Neural cell (in vitro differentiated cells): Measurements from ENCODE around the gene TMED7. TPM values are rescaled to one million over a fixed set of nuclear protein-coding genes. Genes with fewer than 3 reads are reported as not detected.
"Not testable (repeated sequence)": the region's sequence is repeated elsewhere in the genome, so short reads cannot be mapped to it uniquely, and the experiment has no call there.

Experiments used
- H2AFZ ChIP-seq: fragments of 200-600, 300-800 bp; sonication (generic), shearing (Covaris generic); 2 replicates; pipeline ENCODE4 v1.6.0; 2014; ENCODE audit warnings: low read depth, mild to moderate bottlenecking, antibody characterized with exemption, low read length, moderate library complexity
- H3F3A ChIP-seq: fragments of 200-600 bp; shearing (Covaris generic); 2 replicates; pipeline ENCODE4 v1.6.1; 2016; ENCODE audit warnings: mild to moderate bottlenecking, moderate library complexity, mixed read lengths, antibody characterized with exemption, low read length; ENCODE audit not compliant: insufficient read depth, poor library complexity, severe bottlenecking
- H3K27ac ChIP-seq: fragments of 200-600, 300-800 bp; sonication (generic), shearing (Covaris generic); 2 replicates; pipeline ENCODE4 v1.5.1; 2014; ENCODE audit warnings: mild to moderate bottlenecking, low read length, moderate library complexity
- H3K27me3 ChIP-seq: fragments of 300-800, 200-600 bp; sonication (generic), shearing (Covaris generic); 2 replicates; pipeline ENCODE4 v1.6.0; 2014; ENCODE audit warnings: mild to moderate bottlenecking, low read depth, low read length, moderate library complexity; ENCODE audit not compliant: insufficient read depth
- H3K36me3 ChIP-seq: fragments of 300-800, 200-600 bp; sonication (generic), shearing (Covaris generic); 2 replicates; pipeline ENCODE4 v1.5.1; 2014; ENCODE audit warnings: mild to moderate bottlenecking, antibody characterized with exemption, low read length, moderate library complexity; ENCODE audit not compliant: insufficient read depth
- H3K4me2 ChIP-seq: fragments of 300-800, 200-600 bp; sonication (generic), shearing (Covaris generic); 2 replicates; pipeline ENCODE4 v1.6.0; 2014; ENCODE audit warnings: mild to moderate bottlenecking, low read length
- H3K4me3 ChIP-seq: fragments of 300-800, 200-600 bp; sonication (generic), shearing (Covaris generic); 2 replicates; pipeline ENCODE4 v1.5.1; 2014; ENCODE audit warnings: mild to moderate bottlenecking, low read length, moderate library complexity
- H3K79me2 ChIP-seq: fragments of 200-600 bp; shearing (Covaris generic); replicated peaks from 2 replicates; pipeline ENCODE4 v1.6.0; 2014; ENCODE audit warnings: mild to moderate bottlenecking, low read length, moderate library complexity; ENCODE audit not compliant: insufficient read depth
- H3K9ac ChIP-seq: fragments of 300-800, 200-600 bp; sonication (generic), shearing (Covaris generic); 2 replicates; pipeline ENCODE4 v1.6.1; 2016; ENCODE audit warnings: mild to moderate bottlenecking, low read length, mixed read lengths
- H3K9me2 ChIP-seq: fragments of 200-600 bp; shearing (Covaris generic); 2 replicates; pipeline ENCODE4 v1.6.1; 2016; ENCODE audit warnings: mild to moderate bottlenecking, low read length, mixed read lengths; ENCODE audit not compliant: insufficient read depth
- H3K9me3 ChIP-seq: fragments of 200-600, 300-800 bp; sonication (generic), shearing (Covaris generic); 2 replicates; pipeline ENCODE4 v1.6.1; 2016; ENCODE audit warnings: mild to moderate bottlenecking, mixed run types, low read length, moderate library complexity, mixed read lengths
- H4K20me1 ChIP-seq: fragments of 200-600 bp; shearing (Covaris generic); 2 replicates; pipeline ENCODE4 v1.6.1; 2016; ENCODE audit warnings: mild to moderate bottlenecking, mixed run types; ENCODE audit not compliant: insufficient read depth
- EP300 ChIP-seq: fragments of 450-650 bp; conservative IDR thresholded peaks from 2 replicates; pipeline ENCODE4 v1.6.1; 2014; ENCODE audit warnings: antibody characterized with exemption, mild to moderate bottlenecking, moderate library complexity; ENCODE audit not compliant: poor library complexity, severe bottlenecking
- EZH2 ChIP-seq: fragments of 200-600, 300-800 bp; shearing (Covaris generic), sonication (generic); IDR thresholded peaks from 2 replicates; pipeline ENCODE4 v1.6.1; 2014; ENCODE audit warnings: antibody characterized with exemption, low read length, borderline replicate concordance, mild to moderate bottlenecking; ENCODE audit not compliant: insufficient read depth, poor library complexity, severe bottlenecking
- MXI1 ChIP-seq: fragments of 450-650 bp; conservative IDR thresholded peaks from 2 replicates; pipeline ENCODE4 v1.6.1; 2014; ENCODE audit warnings: antibody characterized with exemption, mild to moderate bottlenecking; ENCODE audit not compliant: poor library complexity, severe bottlenecking
- POLR2AphosphoS5 ChIP-seq: IDR thresholded peaks from 2 replicates; pipeline ENCODE4 v1.6.1; 2012
- RAD21 ChIP-seq: fragments of 450-650 bp; conservative IDR thresholded peaks from 2 replicates; pipeline ENCODE4 v1.6.1; 2014; ENCODE audit warnings: antibody characterized with exemption, mild to moderate bottlenecking, moderate library complexity
- SMC3 ChIP-seq: fragments of 450-650 bp; conservative IDR thresholded peaks from 2 replicates; pipeline ENCODE4 v1.6.1; 2014; ENCODE audit warnings: antibody characterized with exemption, mild to moderate bottlenecking, moderate library complexity; ENCODE audit not compliant: poor library complexity
- TAF1 ChIP-seq: IDR thresholded peaks from 2 replicates; pipeline ENCODE4 v1.6.1; 2012; ENCODE audit warnings: low read depth
- polyA minus RNA-seq: library from RNA; depleted of rRNA, polyadenylated mRNA; stranded (reverse); fragments of >200 nt; gene quantifications from 2 replicates; pipeline ENCODE4 v1.2.3, GENCODE V29; 2014
- polyA plus RNA-seq: library from polyadenylated mRNA; depleted of rRNA; stranded (reverse); fragments of >200 nt; gene quantifications from 2 replicates; pipeline ENCODE4 v1.2.3, GENCODE V29; 2014
- TF ChIP-seq, protein P1 (sequence below): IDR thresholded peaks from 2 replicates; pipeline ENCODE4 v1.6.1; 2012; ENCODE audit warnings: borderline replicate concordance
- TF ChIP-seq, protein P2 (sequence below): fragments of 450-650 bp; IDR thresholded peaks from 2 replicates; pipeline ENCODE4 v1.5.1; 2014; ENCODE audit warnings: antibody characterized with exemption, mild to moderate bottlenecking, moderate library complexity; ENCODE audit not compliant: poor library complexity, severe bottlenecking

TMED7 gene
- 62.4 and 74.3 TPM in 2 replicates for polyA plus RNA-seq
- polyA minus RNA-seq = 108 and 120 TPM in 2 replicates

DNA sequence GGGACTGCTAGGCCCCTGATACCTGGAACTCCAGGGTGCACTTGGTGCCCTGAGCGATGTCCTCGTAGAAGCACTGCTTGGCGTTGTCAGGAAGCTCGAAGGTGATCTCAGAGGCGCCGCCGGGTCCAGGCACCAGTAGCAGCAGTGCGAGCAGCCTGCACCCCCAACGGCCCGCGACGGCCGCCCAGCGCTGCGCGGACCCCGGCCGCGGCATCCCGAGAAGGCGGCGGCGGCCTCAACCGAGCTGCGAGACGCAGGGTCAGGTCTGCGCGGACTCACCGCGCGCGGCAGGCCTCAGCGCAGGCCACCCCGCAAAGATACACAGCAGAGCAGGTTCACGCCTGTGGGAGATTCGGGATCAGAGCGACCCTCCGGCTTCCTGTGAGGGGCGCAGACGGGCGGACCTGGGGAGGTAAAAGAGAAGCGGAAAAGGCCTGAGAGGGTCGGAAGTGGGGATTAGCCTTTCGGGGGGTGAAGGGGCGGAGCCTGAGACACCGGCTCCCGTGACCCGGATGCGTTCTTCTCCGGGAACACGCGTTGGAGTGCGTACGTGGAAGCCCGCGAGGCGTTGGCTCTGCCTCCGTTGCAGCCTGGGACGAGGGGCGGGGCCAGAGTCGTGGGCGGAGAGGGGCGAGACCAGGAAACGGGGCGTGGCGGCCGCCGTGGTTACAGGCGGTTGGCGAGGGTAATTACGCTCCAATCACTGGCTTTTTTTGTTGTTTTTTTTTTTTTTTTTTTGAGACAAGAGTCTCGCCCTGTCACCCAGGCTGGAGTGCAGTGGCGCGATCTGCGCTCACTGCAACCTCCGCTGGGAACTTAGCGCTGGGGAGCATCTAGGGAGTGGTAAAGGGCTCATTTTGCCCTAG lies at the start of gene TMED7:
Gene TMED7 (minus strand): TSS at position 458 of the 866 bp plus-strand sequence. CDS start 244 bp downstream, at position 214.
- H3K79me2 ChIP-seq = peaks cover 39% of the 10 kb centered on the region
- H4K20me1 ChIP-seq = no peaks in the 10 kb centered on the region
- no peaks in the 10 kb centered on the region for H3K9me2 ChIP-seq
- H3K27me3 ChIP-seq = no peaks in the 10 kb centered on the region
- H2AFZ ChIP-seq = peak within 1 kb of the TSS; percentile 73
- peak within 1 kb of the TSS; percentile 86 for H3K27ac ChIP-seq
- no peaks in the 10 kb centered on the region for H3F3A ChIP-seq
- H3K9me3 ChIP-seq = no peaks in the 10 kb centered on the region
- peak within 1 kb of the TSS; percentile 78 for H3K4me3 ChIP-seq
- no peaks in the 10 kb centered on the region for H3K36me3 ChIP-seq
- TF ChIP-seq EP300 = peak; percentile 27
- TF ChIP-seq SMC3 = peak; percentile 44
- peak; percentile 85 for TF ChIP-seq MXI1
- TF ChIP-seq RAD21 = peak; percentile 21
- no peak for TF ChIP-seq EZH2
- peak; percentile 71 for TF ChIP-seq POLR2AphosphoS5
- no peak for TF ChIP-seq TAF1
- TF ChIP-seq, protein P1, sequence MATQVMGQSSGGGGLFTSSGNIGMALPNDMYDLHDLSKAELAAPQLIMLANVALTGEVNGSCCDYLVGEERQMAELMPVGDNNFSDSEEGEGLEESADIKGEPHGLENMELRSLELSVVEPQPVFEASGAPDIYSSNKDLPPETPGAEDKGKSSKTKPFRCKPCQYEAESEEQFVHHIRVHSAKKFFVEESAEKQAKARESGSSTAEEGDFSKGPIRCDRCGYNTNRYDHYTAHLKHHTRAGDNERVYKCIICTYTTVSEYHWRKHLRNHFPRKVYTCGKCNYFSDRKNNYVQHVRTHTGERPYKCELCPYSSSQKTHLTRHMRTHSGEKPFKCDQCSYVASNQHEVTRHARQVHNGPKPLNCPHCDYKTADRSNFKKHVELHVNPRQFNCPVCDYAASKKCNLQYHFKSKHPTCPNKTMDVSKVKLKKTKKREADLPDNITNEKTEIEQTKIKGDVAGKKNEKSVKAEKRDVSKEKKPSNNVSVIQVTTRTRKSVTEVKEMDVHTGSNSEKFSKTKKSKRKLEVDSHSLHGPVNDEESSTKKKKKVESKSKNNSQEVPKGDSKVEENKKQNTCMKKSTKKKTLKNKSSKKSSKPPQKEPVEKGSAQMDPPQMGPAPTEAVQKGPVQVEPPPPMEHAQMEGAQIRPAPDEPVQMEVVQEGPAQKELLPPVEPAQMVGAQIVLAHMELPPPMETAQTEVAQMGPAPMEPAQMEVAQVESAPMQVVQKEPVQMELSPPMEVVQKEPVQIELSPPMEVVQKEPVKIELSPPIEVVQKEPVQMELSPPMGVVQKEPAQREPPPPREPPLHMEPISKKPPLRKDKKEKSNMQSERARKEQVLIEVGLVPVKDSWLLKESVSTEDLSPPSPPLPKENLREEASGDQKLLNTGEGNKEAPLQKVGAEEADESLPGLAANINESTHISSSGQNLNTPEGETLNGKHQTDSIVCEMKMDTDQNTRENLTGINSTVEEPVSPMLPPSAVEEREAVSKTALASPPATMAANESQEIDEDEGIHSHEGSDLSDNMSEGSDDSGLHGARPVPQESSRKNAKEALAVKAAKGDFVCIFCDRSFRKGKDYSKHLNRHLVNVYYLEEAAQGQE = peak; percentile 62
- TF ChIP-seq, protein P2, sequence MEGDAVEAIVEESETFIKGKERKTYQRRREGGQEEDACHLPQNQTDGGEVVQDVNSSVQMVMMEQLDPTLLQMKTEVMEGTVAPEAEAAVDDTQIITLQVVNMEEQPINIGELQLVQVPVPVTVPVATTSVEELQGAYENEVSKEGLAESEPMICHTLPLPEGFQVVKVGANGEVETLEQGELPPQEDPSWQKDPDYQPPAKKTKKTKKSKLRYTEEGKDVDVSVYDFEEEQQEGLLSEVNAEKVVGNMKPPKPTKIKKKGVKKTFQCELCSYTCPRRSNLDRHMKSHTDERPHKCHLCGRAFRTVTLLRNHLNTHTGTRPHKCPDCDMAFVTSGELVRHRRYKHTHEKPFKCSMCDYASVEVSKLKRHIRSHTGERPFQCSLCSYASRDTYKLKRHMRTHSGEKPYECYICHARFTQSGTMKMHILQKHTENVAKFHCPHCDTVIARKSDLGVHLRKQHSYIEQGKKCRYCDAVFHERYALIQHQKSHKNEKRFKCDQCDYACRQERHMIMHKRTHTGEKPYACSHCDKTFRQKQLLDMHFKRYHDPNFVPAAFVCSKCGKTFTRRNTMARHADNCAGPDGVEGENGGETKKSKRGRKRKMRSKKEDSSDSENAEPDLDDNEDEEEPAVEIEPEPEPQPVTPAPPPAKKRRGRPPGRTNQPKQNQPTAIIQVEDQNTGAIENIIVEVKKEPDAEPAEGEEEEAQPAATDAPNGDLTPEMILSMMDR = no peak
- H3K4me2 ChIP-seq = peak within 1 kb of the TSS; percentile 87
- peak within 1 kb of the TSS; percentile 89 for H3K9ac ChIP-seq

DNA sequence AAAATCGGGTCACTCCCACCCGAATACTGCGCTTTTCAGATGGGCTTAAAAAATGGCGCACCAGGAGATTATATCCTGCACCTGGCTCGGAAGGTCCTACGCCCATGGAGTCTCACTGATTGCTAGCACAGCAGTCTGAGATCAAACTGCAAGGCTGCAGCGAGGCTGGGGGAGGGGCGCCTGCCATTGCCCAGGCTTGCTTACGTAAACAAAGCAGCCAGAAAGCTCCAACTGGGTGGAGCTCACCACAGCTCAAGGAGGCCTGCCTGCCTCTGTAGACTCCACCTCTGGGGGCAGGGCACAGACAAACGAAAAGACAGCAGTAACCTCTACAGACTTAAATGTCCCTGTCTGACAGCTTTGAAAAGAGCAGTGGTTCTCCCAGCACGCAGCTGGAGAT lies 48.9 kb upstream of the TMED7 start:
- not testable (repeated sequence) for H3K9ac ChIP-seq, H3K79me2 ChIP-seq, H3K9me3 ChIP-seq, H3K4me2 ChIP-seq, H3K27me3 ChIP-seq, H3K36me3 ChIP-seq, H2AFZ ChIP-seq, H3K9me2 ChIP-seq, H3K4me3 ChIP-seq, H3F3A ChIP-seq, H4K20me1 ChIP-seq, H3K27ac ChIP-seq
